Measurements from ENCODE around the gene PDZRN3.

- TF ChIP-seq, protein P1, sequence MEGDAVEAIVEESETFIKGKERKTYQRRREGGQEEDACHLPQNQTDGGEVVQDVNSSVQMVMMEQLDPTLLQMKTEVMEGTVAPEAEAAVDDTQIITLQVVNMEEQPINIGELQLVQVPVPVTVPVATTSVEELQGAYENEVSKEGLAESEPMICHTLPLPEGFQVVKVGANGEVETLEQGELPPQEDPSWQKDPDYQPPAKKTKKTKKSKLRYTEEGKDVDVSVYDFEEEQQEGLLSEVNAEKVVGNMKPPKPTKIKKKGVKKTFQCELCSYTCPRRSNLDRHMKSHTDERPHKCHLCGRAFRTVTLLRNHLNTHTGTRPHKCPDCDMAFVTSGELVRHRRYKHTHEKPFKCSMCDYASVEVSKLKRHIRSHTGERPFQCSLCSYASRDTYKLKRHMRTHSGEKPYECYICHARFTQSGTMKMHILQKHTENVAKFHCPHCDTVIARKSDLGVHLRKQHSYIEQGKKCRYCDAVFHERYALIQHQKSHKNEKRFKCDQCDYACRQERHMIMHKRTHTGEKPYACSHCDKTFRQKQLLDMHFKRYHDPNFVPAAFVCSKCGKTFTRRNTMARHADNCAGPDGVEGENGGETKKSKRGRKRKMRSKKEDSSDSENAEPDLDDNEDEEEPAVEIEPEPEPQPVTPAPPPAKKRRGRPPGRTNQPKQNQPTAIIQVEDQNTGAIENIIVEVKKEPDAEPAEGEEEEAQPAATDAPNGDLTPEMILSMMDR (IDR thresholded peaks at IDR 0.05; ENCODE audit: insufficient read depth, low read length), result no peak
- TF ChIP-seq REST (IDR thresholded peaks at IDR 0.05; ENCODE audit: insufficient replicate concordance, low read depth), result no peak
These were observed 55.4 kb downstream of the PDZRN3 start for GRCh38 chr3:73569246-73569760.
